Neural cell (in vitro differentiated cells): ENCODE data around the gene PRKX. TPM values are rescaled to one million over a fixed set of nuclear protein-coding genes. Genes with fewer than 3 reads are reported as not detected.

Experiments
- H2AFZ ChIP-seq: fragments of 200-600, 300-800 bp; sonication (generic), shearing (Covaris generic); 2 replicates; pipeline ENCODE4 v1.6.0; 2014; ENCODE audit warnings: low read depth, mild to moderate bottlenecking, antibody characterized with exemption, low read length, moderate library complexity
- H3F3A ChIP-seq: fragments of 200-600 bp; shearing (Covaris generic); 2 replicates; pipeline ENCODE4 v1.6.1; 2016; ENCODE audit warnings: mild to moderate bottlenecking, moderate library complexity, mixed read lengths, antibody characterized with exemption, low read length; ENCODE audit not compliant: insufficient read depth, poor library complexity, severe bottlenecking
- H3K27ac ChIP-seq: fragments of 200-600, 300-800 bp; sonication (generic), shearing (Covaris generic); 2 replicates; pipeline ENCODE4 v1.5.1; 2014; ENCODE audit warnings: mild to moderate bottlenecking, low read length, moderate library complexity
- H3K27me3 ChIP-seq: fragments of 300-800, 200-600 bp; sonication (generic), shearing (Covaris generic); 2 replicates; pipeline ENCODE4 v1.6.0; 2014; ENCODE audit warnings: mild to moderate bottlenecking, low read depth, low read length, moderate library complexity; ENCODE audit not compliant: insufficient read depth
- H3K36me3 ChIP-seq: fragments of 300-800, 200-600 bp; sonication (generic), shearing (Covaris generic); 2 replicates; pipeline ENCODE4 v1.5.1; 2014; ENCODE audit warnings: mild to moderate bottlenecking, antibody characterized with exemption, low read length, moderate library complexity; ENCODE audit not compliant: insufficient read depth
- H3K4me2 ChIP-seq: fragments of 300-800, 200-600 bp; sonication (generic), shearing (Covaris generic); 2 replicates; pipeline ENCODE4 v1.6.0; 2014; ENCODE audit warnings: mild to moderate bottlenecking, low read length
- H3K4me3 ChIP-seq: fragments of 300-800, 200-600 bp; sonication (generic), shearing (Covaris generic); 2 replicates; pipeline ENCODE4 v1.5.1; 2014; ENCODE audit warnings: mild to moderate bottlenecking, low read length, moderate library complexity
- H3K79me2 ChIP-seq: fragments of 200-600 bp; shearing (Covaris generic); replicated peaks from 2 replicates; pipeline ENCODE4 v1.6.0; 2014; ENCODE audit warnings: mild to moderate bottlenecking, low read length, moderate library complexity; ENCODE audit not compliant: insufficient read depth
- H3K9ac ChIP-seq: fragments of 300-800, 200-600 bp; sonication (generic), shearing (Covaris generic); 2 replicates; pipeline ENCODE4 v1.6.1; 2016; ENCODE audit warnings: mild to moderate bottlenecking, low read length, mixed read lengths
- H3K9me2 ChIP-seq: fragments of 200-600 bp; shearing (Covaris generic); 2 replicates; pipeline ENCODE4 v1.6.1; 2016; ENCODE audit warnings: mild to moderate bottlenecking, low read length, mixed read lengths; ENCODE audit not compliant: insufficient read depth
- H3K9me3 ChIP-seq: fragments of 200-600, 300-800 bp; sonication (generic), shearing (Covaris generic); 2 replicates; pipeline ENCODE4 v1.6.1; 2016; ENCODE audit warnings: mild to moderate bottlenecking, mixed run types, low read length, moderate library complexity, mixed read lengths
- H4K20me1 ChIP-seq: fragments of 200-600 bp; shearing (Covaris generic); 2 replicates; pipeline ENCODE4 v1.6.1; 2016; ENCODE audit warnings: mild to moderate bottlenecking, mixed run types; ENCODE audit not compliant: insufficient read depth
- EP300 ChIP-seq: fragments of 450-650 bp; conservative IDR thresholded peaks from 2 replicates; pipeline ENCODE4 v1.6.1; 2014; ENCODE audit warnings: antibody characterized with exemption, mild to moderate bottlenecking, moderate library complexity; ENCODE audit not compliant: poor library complexity, severe bottlenecking
- EZH2 ChIP-seq: fragments of 200-600, 300-800 bp; shearing (Covaris generic), sonication (generic); IDR thresholded peaks from 2 replicates; pipeline ENCODE4 v1.6.1; 2014; ENCODE audit warnings: antibody characterized with exemption, low read length, borderline replicate concordance, mild to moderate bottlenecking; ENCODE audit not compliant: insufficient read depth, poor library complexity, severe bottlenecking
- MXI1 ChIP-seq: fragments of 450-650 bp; conservative IDR thresholded peaks from 2 replicates; pipeline ENCODE4 v1.6.1; 2014; ENCODE audit warnings: antibody characterized with exemption, mild to moderate bottlenecking; ENCODE audit not compliant: poor library complexity, severe bottlenecking
- POLR2AphosphoS5 ChIP-seq: IDR thresholded peaks from 2 replicates; pipeline ENCODE4 v1.6.1; 2012
- RAD21 ChIP-seq: fragments of 450-650 bp; conservative IDR thresholded peaks from 2 replicates; pipeline ENCODE4 v1.6.1; 2014; ENCODE audit warnings: antibody characterized with exemption, mild to moderate bottlenecking, moderate library complexity
- SMC3 ChIP-seq: fragments of 450-650 bp; conservative IDR thresholded peaks from 2 replicates; pipeline ENCODE4 v1.6.1; 2014; ENCODE audit warnings: antibody characterized with exemption, mild to moderate bottlenecking, moderate library complexity; ENCODE audit not compliant: poor library complexity
- TAF1 ChIP-seq: IDR thresholded peaks from 2 replicates; pipeline ENCODE4 v1.6.1; 2012; ENCODE audit warnings: low read depth
- polyA plus RNA-seq: library from polyadenylated mRNA; depleted of rRNA; stranded (reverse); fragments of >200 nt; gene quantifications from 2 replicates; pipeline ENCODE4 v1.2.3, GENCODE V29; 2014
- TF ChIP-seq, protein P1 (sequence below): IDR thresholded peaks from 2 replicates; pipeline ENCODE4 v1.6.1; 2012; ENCODE audit warnings: borderline replicate concordance
- TF ChIP-seq, protein P2 (sequence below): fragments of 450-650 bp; IDR thresholded peaks from 2 replicates; pipeline ENCODE4 v1.5.1; 2014; ENCODE audit warnings: antibody characterized with exemption, mild to moderate bottlenecking, moderate library complexity; ENCODE audit not compliant: poor library complexity, severe bottlenecking

Gene PRKX
- polyA plus RNA-seq, 1 donor from 2014 or later, result 27.4 TPM

DNA sequence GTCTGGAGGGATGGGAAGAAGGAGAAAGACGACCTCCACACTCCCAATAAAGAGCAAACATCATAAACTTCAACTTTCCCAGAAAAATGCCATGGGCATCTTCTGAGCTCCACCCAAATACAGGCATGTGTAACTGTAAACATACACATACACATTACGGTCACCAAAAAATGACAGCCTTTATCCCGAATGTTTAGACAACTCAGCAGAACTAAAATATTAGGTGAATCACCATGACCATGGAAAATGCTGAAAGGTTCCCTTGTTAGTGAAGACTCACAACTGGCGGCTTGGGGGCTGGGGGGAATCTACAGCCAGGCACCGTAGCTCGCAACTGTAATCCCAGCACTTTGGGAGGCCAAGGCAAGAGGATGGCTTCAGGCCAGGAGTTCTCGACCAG is 33.0 kb downstream of the PRKX start:
- no peak for TF ChIP-seq EP300
- no peak for TF ChIP-seq EZH2
- no peak for TF ChIP-seq TAF1
- TF ChIP-seq, protein P1, sequence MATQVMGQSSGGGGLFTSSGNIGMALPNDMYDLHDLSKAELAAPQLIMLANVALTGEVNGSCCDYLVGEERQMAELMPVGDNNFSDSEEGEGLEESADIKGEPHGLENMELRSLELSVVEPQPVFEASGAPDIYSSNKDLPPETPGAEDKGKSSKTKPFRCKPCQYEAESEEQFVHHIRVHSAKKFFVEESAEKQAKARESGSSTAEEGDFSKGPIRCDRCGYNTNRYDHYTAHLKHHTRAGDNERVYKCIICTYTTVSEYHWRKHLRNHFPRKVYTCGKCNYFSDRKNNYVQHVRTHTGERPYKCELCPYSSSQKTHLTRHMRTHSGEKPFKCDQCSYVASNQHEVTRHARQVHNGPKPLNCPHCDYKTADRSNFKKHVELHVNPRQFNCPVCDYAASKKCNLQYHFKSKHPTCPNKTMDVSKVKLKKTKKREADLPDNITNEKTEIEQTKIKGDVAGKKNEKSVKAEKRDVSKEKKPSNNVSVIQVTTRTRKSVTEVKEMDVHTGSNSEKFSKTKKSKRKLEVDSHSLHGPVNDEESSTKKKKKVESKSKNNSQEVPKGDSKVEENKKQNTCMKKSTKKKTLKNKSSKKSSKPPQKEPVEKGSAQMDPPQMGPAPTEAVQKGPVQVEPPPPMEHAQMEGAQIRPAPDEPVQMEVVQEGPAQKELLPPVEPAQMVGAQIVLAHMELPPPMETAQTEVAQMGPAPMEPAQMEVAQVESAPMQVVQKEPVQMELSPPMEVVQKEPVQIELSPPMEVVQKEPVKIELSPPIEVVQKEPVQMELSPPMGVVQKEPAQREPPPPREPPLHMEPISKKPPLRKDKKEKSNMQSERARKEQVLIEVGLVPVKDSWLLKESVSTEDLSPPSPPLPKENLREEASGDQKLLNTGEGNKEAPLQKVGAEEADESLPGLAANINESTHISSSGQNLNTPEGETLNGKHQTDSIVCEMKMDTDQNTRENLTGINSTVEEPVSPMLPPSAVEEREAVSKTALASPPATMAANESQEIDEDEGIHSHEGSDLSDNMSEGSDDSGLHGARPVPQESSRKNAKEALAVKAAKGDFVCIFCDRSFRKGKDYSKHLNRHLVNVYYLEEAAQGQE, result no peak
- no peak for TF ChIP-seq SMC3
- TF ChIP-seq POLR2AphosphoS5, result no peak
- TF ChIP-seq, protein P2, sequence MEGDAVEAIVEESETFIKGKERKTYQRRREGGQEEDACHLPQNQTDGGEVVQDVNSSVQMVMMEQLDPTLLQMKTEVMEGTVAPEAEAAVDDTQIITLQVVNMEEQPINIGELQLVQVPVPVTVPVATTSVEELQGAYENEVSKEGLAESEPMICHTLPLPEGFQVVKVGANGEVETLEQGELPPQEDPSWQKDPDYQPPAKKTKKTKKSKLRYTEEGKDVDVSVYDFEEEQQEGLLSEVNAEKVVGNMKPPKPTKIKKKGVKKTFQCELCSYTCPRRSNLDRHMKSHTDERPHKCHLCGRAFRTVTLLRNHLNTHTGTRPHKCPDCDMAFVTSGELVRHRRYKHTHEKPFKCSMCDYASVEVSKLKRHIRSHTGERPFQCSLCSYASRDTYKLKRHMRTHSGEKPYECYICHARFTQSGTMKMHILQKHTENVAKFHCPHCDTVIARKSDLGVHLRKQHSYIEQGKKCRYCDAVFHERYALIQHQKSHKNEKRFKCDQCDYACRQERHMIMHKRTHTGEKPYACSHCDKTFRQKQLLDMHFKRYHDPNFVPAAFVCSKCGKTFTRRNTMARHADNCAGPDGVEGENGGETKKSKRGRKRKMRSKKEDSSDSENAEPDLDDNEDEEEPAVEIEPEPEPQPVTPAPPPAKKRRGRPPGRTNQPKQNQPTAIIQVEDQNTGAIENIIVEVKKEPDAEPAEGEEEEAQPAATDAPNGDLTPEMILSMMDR, result no peak
- no peak for TF ChIP-seq RAD21
- no peak for TF ChIP-seq MXI1
- no peak overlapping the region for H3K9ac ChIP-seq
- no peaks in the 10 kb centered on the region for H4K20me1 ChIP-seq
- no peaks in the 10 kb centered on the region for H3K27me3 ChIP-seq
- no peak overlapping the region for H3K4me3 ChIP-seq
- no peak overlapping the region for H3K27ac ChIP-seq
- no peaks in the 10 kb centered on the region for H3K79me2 ChIP-seq
- H3F3A ChIP-seq, result no peaks in the 10 kb centered on the region
- no peaks in the 10 kb centered on the region for H3K9me2 ChIP-seq
- H3K36me3 ChIP-seq, result no peaks in the 10 kb centered on the region
- H2AFZ ChIP-seq, result no peak overlapping the region
- no peaks in the 10 kb centered on the region for H3K9me3 ChIP-seq
- H3K4me2 ChIP-seq, result no peak overlapping the region

DNA sequence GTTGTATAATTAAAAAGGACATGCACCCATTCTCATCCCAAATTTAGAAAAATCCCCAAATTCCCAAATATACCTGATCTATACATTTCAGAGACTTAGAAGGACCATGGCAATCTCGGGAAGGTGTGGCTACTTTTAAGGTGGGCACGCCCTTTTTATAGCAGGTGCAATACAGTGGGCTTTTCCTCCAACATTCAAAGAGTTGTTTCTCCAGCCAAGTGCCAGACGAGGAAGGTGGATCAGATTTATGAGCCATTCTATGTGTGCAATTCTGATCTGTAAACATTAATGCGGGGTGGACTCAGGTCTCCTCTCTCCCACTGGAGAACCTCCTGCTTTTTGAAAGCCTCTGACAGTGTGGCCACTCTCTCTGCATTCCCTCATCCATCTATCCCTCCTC is 33.8 kb downstream of the PRKX start:
- H3K9me2 ChIP-seq, result no peaks in the 10 kb centered on the region
- no peak overlapping the region for H2AFZ ChIP-seq
- H3K27ac ChIP-seq, result no peak overlapping the region
- no peak overlapping the region for H3K9ac ChIP-seq
- no peak overlapping the region for H3K4me3 ChIP-seq
- H4K20me1 ChIP-seq, result no peaks in the 10 kb centered on the region
- no peak overlapping the region for H3K4me2 ChIP-seq
- H3K9me3 ChIP-seq, result no peaks in the 10 kb centered on the region
- no peaks in the 10 kb centered on the region for H3F3A ChIP-seq
- H3K27me3 ChIP-seq, result no peaks in the 10 kb centered on the region
- TF ChIP-seq EP300 (no peak), SMC3 (no peak), RAD21 (no peak), EZH2 (no peak), TAF1 (no peak), POLR2AphosphoS5 (no peak), MXI1 (no peak)
- TF ChIP-seq, protein P2, result no peak
- TF ChIP-seq, protein P1, result no peak
- H3K79me2 ChIP-seq, result no peaks in the 10 kb centered on the region
- no peaks in the 10 kb centered on the region for H3K36me3 ChIP-seq
